ENCODE results near the gene TPCN2. TPM values are rescaled to one million over a fixed set of nuclear protein-coding genes. Genes with fewer than 3 reads are reported as not detected.

TPCN2 gene
- total and polyA plus RNA-seq, 4 donors, result 6.4 to 20.8 (median 12.1) TPM

DNA sequence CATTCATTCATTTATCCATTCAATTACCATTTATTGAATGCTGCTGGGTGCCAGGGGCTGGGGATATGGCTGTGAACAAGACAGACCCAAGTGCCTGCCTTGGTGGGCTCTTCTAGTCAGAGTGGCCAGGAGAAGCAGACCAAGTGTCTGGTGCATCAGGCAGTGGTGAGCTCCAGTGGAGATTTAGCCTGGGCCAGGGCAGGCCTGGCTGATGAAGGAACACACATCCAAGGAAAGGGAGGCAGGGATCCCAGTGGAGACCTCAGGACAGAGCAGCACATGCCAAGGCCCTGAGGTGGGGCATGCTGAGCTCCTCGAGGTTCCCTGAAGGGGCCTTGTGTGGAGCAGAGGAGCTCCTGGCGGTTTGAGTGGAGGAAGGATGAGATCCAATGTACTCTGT, 60.4 kb downstream of the TPCN2 start:
- H3K27me3 ChIP-seq (ENCODE audit: control insufficient read depth in 4 of 4, insufficient read depth in 4 of 4, low read length in 3 of 4), result no peaks in the 10 kb centered on the region
- H3K36me3 ChIP-seq (ENCODE audit: control insufficient read depth in 4 of 4, insufficient read depth in 3 of 4, low read depth in 1 of 4, low read length in 3 of 4), result no peaks in the 10 kb centered on the region
- no peaks in the 10 kb centered on the region for H3K9me3 ChIP-seq (ENCODE audit: control insufficient read depth in 4 of 4, low read length in 3 of 4)
- WGBS, result 85% methylated on average over 2 of the region's 2 CpGs
- no peak for TF ChIP-seq SP1 (IDR thresholded peaks at IDR 0.05)
- TF ChIP-seq GABPA (IDR thresholded peaks at IDR 0.05 in 1 of 2, conservative IDR thresholded peaks at IDR 0.05 in 1 of 2), result no peak
- TF ChIP-seq, protein P1, sequence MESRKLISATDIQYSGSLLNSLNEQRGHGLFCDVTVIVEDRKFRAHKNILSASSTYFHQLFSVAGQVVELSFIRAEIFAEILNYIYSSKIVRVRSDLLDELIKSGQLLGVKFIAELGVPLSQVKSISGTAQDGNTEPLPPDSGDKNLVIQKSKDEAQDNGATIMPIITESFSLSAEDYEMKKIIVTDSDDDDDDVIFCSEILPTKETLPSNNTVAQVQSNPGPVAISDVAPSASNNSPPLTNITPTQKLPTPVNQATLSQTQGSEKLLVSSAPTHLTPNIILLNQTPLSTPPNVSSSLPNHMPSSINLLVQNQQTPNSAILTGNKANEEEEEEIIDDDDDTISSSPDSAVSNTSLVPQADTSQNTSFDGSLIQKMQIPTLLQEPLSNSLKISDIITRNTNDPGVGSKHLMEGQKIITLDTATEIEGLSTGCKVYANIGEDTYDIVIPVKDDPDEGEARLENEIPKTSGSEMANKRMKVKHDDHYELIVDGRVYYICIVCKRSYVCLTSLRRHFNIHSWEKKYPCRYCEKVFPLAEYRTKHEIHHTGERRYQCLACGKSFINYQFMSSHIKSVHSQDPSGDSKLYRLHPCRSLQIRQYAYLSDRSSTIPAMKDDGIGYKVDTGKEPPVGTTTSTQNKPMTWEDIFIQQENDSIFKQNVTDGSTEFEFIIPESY (IDR thresholded peaks at IDR 0.05), result no peak
- no peak for TF ChIP-seq JUND (IDR thresholded peaks at IDR 0.05)
- TF ChIP-seq, protein P2, sequence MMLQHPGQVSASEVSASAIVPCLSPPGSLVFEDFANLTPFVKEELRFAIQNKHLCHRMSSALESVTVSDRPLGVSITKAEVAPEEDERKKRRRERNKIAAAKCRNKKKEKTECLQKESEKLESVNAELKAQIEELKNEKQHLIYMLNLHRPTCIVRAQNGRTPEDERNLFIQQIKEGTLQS (IDR thresholded peaks at IDR 0.05), result no peak
- TF ChIP-seq FOXA1 (IDR thresholded peaks at IDR 0.05), result no peak
- no peak for TF ChIP-seq EGR1 (IDR thresholded peaks at IDR 0.05; ENCODE audit: low read depth in 2 of 2)
- no peak for TF ChIP-seq HNF4G (IDR thresholded peaks at IDR 0.05)
- no peak for TF ChIP-seq FOXA2 (IDR thresholded peaks at IDR 0.05)
- TF ChIP-seq HNF4A (conservative IDR thresholded peaks at IDR 0.05), result no peak
- no peak for TF ChIP-seq NR2F2 (IDR thresholded peaks at IDR 0.05)
- TF ChIP-seq RXRA (IDR thresholded peaks at IDR 0.05), result no peak
- TF ChIP-seq CTCF (IDR thresholded peaks at IDR 0.05; ENCODE audit: low read depth, low read length, missing input control), result no peak
- no peaks in the 10 kb centered on the region for H3K4me1 ChIP-seq (ENCODE audit: control insufficient read depth in 4 of 4, insufficient read depth in 4 of 4, low read length in 3 of 4)
- H3K4me3 ChIP-seq (ENCODE audit: low read depth in 1 of 3, low read length in 3 of 3), result no peak overlapping the region
- H3K27ac ChIP-seq (ENCODE audit: low read depth in 1 of 2, low read length in 2 of 2), result no peak overlapping the region
- no peak for DNase-seq (ENCODE audit: low spot score)
- no peak overlapping the region for H3K9ac ChIP-seq (ENCODE audit: low read depth in 1 of 2, low read length in 2 of 2)

- Histone ChIP-seq H3K36me3 (ENCODE audit: control insufficient read depth in 4 of 4, insufficient read depth in 3 of 4, low read depth in 1 of 4, low read length in 3 of 4) (no peaks in the 10 kb centered on the region), H3K9me3 (ENCODE audit: control insufficient read depth in 4 of 4, low read length in 3 of 4) (no peaks in the 10 kb centered on the region), H3K4me3 (ENCODE audit: low read depth in 1 of 3, low read length in 3 of 3) (no peak overlapping the region), H3K27me3 (ENCODE audit: control insufficient read depth in 4 of 4, insufficient read depth in 4 of 4, low read length in 3 of 4) (no peaks in the 10 kb centered on the region), H3K9ac (ENCODE audit: low read depth in 1 of 2, low read length in 2 of 2) (no peak overlapping the region), H3K4me1 (ENCODE audit: control insufficient read depth in 4 of 4, insufficient read depth in 4 of 4, low read length in 3 of 4) (peaks cover 0 to 5% (median 2%) of the 10 kb centered on the region in 4 donors), H3K27ac (ENCODE audit: low read depth in 1 of 2, low read length in 2 of 2) (no peak overlapping the region)
- WGBS, result 91% methylated on average over 6 of the region's 6 CpGs
- TF ChIP-seq FOXA1 (IDR thresholded peaks at IDR 0.05) (no peak), SP1 (IDR thresholded peaks at IDR 0.05) (no peak), RXRA (IDR thresholded peaks at IDR 0.05) (no peak), REST (IDR thresholded peaks at IDR 0.05) (no peak), NR2F2 (IDR thresholded peaks at IDR 0.05) (no peak), YY1 (IDR thresholded peaks at IDR 0.05) (no peak), FOXA2 (IDR thresholded peaks at IDR 0.05) (no peak), GABPA (IDR thresholded peaks at IDR 0.05 in 1 of 2, conservative IDR thresholded peaks at IDR 0.05 in 1 of 2) (no peak), EGR1 (IDR thresholded peaks at IDR 0.05; ENCODE audit: low read depth in 2 of 2) (no peak), HNF4A (conservative IDR thresholded peaks at IDR 0.05) (no peak), RAD21 (IDR thresholded peaks at IDR 0.05) (no peak)
- TF ChIP-seq, protein P3, sequence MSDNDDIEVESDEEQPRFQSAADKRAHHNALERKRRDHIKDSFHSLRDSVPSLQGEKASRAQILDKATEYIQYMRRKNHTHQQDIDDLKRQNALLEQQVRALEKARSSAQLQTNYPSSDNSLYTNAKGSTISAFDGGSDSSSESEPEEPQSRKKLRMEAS (IDR thresholded peaks at IDR 0.05), result no peak
- TF ChIP-seq, protein P2 (IDR thresholded peaks at IDR 0.05), result no peak
- TF ChIP-seq, protein P1 (IDR thresholded peaks at IDR 0.05), result no peak
- DNase-seq (ENCODE audit: low spot score), result no peak
Observed at GRCh38 chr11:69110451-69110850, 61.7 kb downstream of the TPCN2 start.
